Kidney epithelial cell (primary cell): ENCODE results near the gene FOXF2. TPM values are rescaled to one million over a fixed set of nuclear protein-coding genes. Genes with fewer than 3 reads are reported as not detected.

Experiments
- DNase-seq: peaks from one replicate; pipeline ENCODE4 v3.0.0-alpha.2; 2010; ENCODE audit warnings: low read depth
- H3K27me3 ChIP-seq: 2 replicates; pipeline ENCODE4 v1.6.0; 2011; ENCODE audit warnings: low read length; ENCODE audit not compliant: control insufficient read depth, insufficient read depth
- H3K36me3 ChIP-seq: 2 replicates; pipeline ENCODE4 v1.5.1; 2011; ENCODE audit warnings: low read length; ENCODE audit not compliant: control insufficient read depth, insufficient read depth
- H3K4me3 ChIP-seq: 2 replicates; pipeline ENCODE4 v1.5.1; 2011; ENCODE audit warnings: low read depth, mild to moderate bottlenecking, control low read depth, low read length
- CTCF ChIP-seq: IDR thresholded peaks from 2 replicates; pipeline ENCODE4 v1.5.1; 2011; ENCODE audit warnings: mild to moderate bottlenecking, moderate library complexity, low read length, control low read depth, inconsistent platforms; ENCODE audit not compliant: insufficient read depth, poor library complexity, severe bottlenecking
- total RNA-seq: library from RNA; depleted of rRNA; stranded (reverse); fragments of >200 nt; gene quantifications from 2 replicates; pipeline ENCODE4 v1.2.3, GENCODE V29; 2015

The FOXF2 gene
- total RNA-seq, 1 donor from 2014 or later, result 0.38 TPM

- Histone ChIP-seq H3K36me3 (no peaks in the 10 kb centered on the region), H3K4me3 (no peak overlapping the region)
- no peak for TF ChIP-seq CTCF
Measured at GRCh38 chr6:1407499-1407990, 18.2 kb downstream of the FOXF2 start.

GRCh38 chr6:1409774-1410465 is 20.5 kb downstream of the FOXF2 start:
- TF ChIP-seq CTCF, result no peak
- H3K4me3 ChIP-seq, result no peak overlapping the region
- H3K36me3 ChIP-seq, result no peaks in the 10 kb centered on the region
- H3K27me3 ChIP-seq, result peaks cover 5% of the 10 kb centered on the region
- DNase-seq, result no peak

More at GRCh38 chr6:1407499-1407990, 18.2 kb downstream of the FOXF2 start:
- no peak for DNase-seq
- peaks cover 2% of the 10 kb centered on the region for H3K27me3 ChIP-seq

- no peak for TF ChIP-seq CTCF
Measured at GRCh38 chr6:1412901-1413300, 23.5 kb downstream of the FOXF2 start.

GRCh38 chr6:1415416-1416063 is 26.2 kb downstream of the FOXF2 start:
- Histone ChIP-seq H3K36me3 (no peaks in the 10 kb centered on the region), H3K27me3 (peaks cover 2% of the 10 kb centered on the region), H3K4me3 (no peak overlapping the region)
- no peak for DNase-seq
- no peak for TF ChIP-seq CTCF

More at GRCh38 chr6:1412901-1413300, 23.5 kb downstream of the FOXF2 start:
- no peak for DNase-seq
- no peaks in the 10 kb centered on the region for H3K36me3 ChIP-seq
- H3K27me3 ChIP-seq, result peaks cover 5% of the 10 kb centered on the region
- no peak overlapping the region for H3K4me3 ChIP-seq

- Histone ChIP-seq H3K4me3 (no peak overlapping the region), H3K36me3 (no peaks in the 10 kb centered on the region), H3K27me3 (peaks cover 2% of the 10 kb centered on the region)
- no peak for TF ChIP-seq CTCF
- DNase-seq, result no peak
Measured at GRCh38 chr6:1416191-1416760, 26.9 kb downstream of the FOXF2 start.
